ENCODE results near the gene CMC2. TPM values are rescaled to one million over a fixed set of nuclear protein-coding genes. Genes with fewer than 3 reads are reported as not detected.
A peak's percentile ranks its signal among the peaks of the same experiment; 100 is the strongest.

Gene CMC2
- total RNA-seq, 1 experiment from 2014 or later, result 147 TPM

DNA sequence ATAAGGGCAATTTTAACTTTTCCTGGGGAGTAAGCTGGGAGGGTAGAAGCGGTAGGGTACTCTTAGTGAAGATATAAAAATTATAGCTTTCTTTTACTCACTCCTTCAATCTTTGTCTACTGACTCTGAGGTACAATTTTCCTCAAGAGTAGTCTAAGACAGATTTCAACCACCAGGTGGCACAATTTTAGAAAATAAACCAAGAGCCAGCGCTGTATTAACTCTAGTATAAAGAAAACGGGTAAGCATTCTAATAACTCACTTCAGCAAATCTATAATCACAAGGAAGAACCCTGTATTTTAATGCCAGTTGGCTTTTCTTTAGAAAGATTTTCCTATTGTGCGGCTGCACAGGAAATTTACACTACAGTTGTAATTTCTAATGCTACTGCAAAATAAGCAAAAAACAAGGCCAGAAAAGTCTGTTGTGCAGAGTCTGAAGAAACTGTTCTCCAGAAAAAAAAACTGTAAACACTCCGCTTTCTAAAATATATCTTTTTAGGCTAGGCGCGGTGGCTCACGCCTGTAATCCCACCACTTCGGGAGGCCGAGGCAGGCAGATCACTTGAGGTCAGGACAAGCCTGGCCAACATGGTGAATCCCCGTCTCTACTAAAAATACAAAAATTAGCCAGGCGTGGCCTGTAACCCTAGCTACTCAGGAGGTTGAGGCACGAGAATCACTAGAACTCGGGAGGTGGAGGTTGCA, 1.9 kb downstream of the CMC2 start:
- DNase-seq (ENCODE audit: low read depth, low spot score), result peak; percentile 71
- in situ Hi-C loops (cut with HindIII; ENCODE audit: low pct_unique_long_range_greater_than_20kb, low sequenced_read_pairs), result no loop called here

DNA sequence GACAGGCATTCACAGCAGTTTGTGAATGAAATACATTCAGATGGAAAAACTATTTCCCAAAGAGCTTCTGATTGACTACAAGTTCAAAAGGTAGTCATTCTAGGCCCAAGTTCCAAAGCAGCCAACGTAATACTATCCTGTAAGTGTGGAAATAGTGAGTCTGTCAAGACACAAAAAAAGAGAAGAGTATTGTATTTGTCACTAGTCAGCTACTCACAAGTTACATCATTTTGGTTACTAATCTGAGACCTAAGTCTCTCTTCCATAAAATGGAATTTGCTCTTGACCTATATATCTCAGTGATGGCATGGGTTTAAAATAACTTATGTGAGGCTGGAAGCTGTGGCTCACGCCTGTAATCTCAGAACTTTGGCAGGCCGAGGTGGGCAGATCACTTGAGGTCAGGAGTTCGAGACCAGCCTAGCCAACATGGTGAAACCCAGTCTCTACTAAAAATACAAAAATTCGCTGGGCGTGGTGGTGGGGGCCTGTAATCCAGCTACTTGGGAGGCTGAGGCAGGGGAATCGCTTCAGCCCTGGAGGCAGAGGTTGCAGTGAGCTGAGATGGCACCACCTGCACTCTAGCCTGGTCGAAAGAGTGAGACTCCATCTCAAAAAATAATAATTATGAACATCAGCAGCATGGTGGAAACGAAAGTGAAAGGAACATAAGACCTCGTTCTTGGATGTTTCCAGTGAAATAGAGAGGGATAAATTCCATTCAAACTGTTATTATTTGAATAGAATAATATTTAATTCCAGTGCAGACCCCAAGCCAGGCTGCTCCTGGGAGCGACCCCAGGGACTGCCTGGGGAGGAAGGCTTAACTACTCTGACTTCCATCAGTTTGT, 2.9 kb downstream of the CMC2 start:
- in situ Hi-C loops (cut with HindIII; ENCODE audit: low pct_unique_long_range_greater_than_20kb, low sequenced_read_pairs), result no loop called here

DNA sequence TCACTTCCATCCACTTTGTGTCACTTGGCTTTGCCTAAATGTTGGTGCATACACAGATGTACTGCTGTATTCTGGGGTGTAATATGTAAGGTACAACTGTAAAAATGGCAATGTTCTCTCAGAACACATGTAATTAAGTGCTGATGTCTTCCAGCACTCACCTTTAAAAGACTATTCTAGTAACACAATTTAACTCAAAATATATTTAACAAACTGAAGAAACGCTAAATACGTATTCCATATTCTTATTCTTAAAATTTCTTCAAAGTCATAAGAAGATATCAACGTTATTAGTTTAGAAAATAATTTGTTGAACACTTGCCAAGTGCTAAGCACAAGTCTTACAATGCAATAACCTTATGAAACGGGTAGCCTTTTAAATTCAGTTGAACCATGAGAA, 3.6 kb downstream of the CMC2 start:
- in situ Hi-C loops (cut with HindIII; ENCODE audit: low pct_unique_long_range_greater_than_20kb, low sequenced_read_pairs), result no loop called here
- DNase-seq (ENCODE audit: low read depth, low spot score), result no peak

More for the DNA sequence above, 2.9 kb downstream of the CMC2 start:
- no peak for DNase-seq (ENCODE audit: low read depth, low spot score)

DNA sequence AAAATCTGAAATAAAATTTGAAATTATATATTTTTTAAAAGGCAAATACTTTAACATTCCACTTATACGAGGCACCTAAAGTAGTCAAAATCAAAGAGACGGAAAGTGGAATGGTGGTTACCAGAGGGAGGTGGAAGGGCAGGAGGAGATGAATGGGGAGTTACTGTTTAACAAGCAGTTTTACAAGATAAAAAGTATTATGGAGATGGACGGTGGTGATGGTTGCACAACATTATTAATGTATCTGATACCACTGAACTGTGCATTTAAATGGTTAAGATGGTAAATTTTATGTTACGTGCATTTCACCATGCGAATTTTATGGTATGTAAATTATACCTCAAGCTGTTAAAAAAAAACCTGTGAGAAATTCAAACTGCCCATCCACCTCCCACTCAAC, 5.4 kb downstream of the CMC2 start:
- in situ Hi-C loops (cut with HindIII; ENCODE audit: low pct_unique_long_range_greater_than_20kb, low sequenced_read_pairs), result no loop called here
- DNase-seq (ENCODE audit: low read depth, low spot score), result no peak

GRCh38 chr16:81000873-81001272, 5.8 kb downstream of the CMC2 start:
- in situ Hi-C loops (cut with HindIII; ENCODE audit: low pct_unique_long_range_greater_than_20kb, low sequenced_read_pairs), result no loop called here
- no peak for DNase-seq (ENCODE audit: low read depth, low spot score)

GRCh38 chr16:80997964-80998620, 8.6 kb downstream of the CMC2 start:
- in situ Hi-C loops (cut with HindIII; ENCODE audit: low pct_unique_long_range_greater_than_20kb, low sequenced_read_pairs), result no loop called here
- no peak for DNase-seq (ENCODE audit: low read depth, low spot score)

DNA sequence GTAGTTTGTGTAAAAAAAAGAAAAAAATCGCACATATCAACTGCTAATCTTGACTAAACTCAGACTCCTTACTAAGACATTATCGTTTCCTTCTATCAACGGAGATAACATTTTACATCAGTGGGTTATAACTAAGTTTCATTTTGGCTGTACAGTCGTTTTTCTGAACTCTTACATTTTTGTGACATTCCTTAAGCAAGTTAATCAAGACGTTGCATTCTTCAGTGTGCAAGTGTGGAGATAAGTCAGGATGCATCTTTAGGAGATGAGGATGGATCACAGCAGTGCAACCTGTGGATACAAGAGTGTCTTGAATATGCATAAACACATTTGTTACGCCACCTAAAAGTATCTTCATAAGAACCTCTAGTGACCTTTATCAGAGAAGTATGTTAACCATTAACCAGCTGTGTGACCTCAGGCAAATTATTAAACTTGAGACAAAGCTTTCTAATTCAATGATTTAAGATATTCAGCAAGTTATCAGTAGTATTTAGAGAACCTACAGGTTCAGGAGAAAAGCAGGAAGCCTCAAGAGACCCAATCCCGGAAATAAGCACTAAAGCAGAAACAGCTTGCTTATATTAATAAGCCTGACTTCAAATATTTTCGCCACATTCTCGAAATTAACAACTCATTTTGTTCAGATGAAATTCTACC, 9.4 kb downstream of the CMC2 start:
- in situ Hi-C loops (cut with HindIII; ENCODE audit: low pct_unique_long_range_greater_than_20kb, low sequenced_read_pairs), result no loop called here
- no peak for DNase-seq (ENCODE audit: low read depth, low spot score)

- no peak for DNase-seq (ENCODE audit: low read depth, low spot score)
- in situ Hi-C loops (cut with HindIII; ENCODE audit: low pct_unique_long_range_greater_than_20kb, low sequenced_read_pairs), result no loop called here
Measured at GRCh38 chr16:80996688-80997138, 10.0 kb downstream of the CMC2 start.

- in situ Hi-C loops (cut with HindIII; ENCODE audit: low pct_unique_long_range_greater_than_20kb, low sequenced_read_pairs), result no loop called here
- DNase-seq (ENCODE audit: low read depth, low spot score), result no peak
Measured at GRCh38 chr16:80994451-80994850, 12.2 kb downstream of the CMC2 start.

- in situ Hi-C loops (cut with HindIII; ENCODE audit: low pct_unique_long_range_greater_than_20kb, low sequenced_read_pairs), result no loop called here
- no peak for DNase-seq (ENCODE audit: low read depth, low spot score)
Measured at GRCh38 chr16:80993834-80994233, 12.9 kb downstream of the CMC2 start.

GRCh38 chr16:80993307-80993706, 13.4 kb downstream of the CMC2 start:
- DNase-seq (ENCODE audit: low read depth, low spot score), result peak; percentile 8
- in situ Hi-C loops (cut with HindIII; ENCODE audit: low pct_unique_long_range_greater_than_20kb, low sequenced_read_pairs), result no loop called here

GRCh38 chr16:80992676-80993293, 13.9 kb downstream of the CMC2 start:
- in situ Hi-C loops (cut with HindIII; ENCODE audit: low pct_unique_long_range_greater_than_20kb, low sequenced_read_pairs), result no loop called here
- DNase-seq (ENCODE audit: low read depth, low spot score), result no peak

DNA sequence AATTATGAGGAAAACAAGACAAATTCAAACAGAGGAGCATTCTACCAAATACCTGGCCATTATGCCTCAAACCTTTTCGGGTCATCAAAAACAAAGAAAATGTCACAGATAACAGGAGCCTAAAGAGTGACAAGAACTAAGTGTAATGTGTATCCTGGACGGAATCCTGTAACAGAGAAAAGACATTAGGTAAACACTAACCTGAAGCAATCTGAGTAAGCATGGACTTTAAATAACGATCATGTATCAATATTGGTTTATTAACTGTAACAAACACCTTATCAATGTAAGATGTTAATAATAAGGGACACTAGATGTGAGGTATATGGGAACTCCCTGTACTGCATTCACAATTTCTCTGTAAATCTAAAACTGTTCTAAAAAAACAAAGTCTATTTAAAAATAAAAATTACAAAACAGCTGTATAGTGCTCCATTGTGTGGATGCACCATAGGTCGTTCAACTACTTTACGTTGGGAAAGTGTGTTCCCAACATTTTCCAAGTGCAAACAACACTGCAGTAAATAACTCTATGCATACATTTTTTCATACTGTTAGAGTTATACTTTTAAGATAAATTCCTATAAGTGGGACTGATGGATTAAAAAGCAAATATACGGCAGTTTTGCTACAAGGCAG, 14.8 kb downstream of the CMC2 start:
- in situ Hi-C loops (cut with HindIII; ENCODE audit: low pct_unique_long_range_greater_than_20kb, low sequenced_read_pairs), result no loop called here

GRCh38 chr16:80990978-80991377, 15.7 kb downstream of the CMC2 start:
- in situ Hi-C loops (cut with HindIII; ENCODE audit: low pct_unique_long_range_greater_than_20kb, low sequenced_read_pairs), result no loop called here
- no peak for DNase-seq (ENCODE audit: low read depth, low spot score)

More for the DNA sequence above, 14.8 kb downstream of the CMC2 start:
- DNase-seq (ENCODE audit: low read depth, low spot score), result no peak

DNA sequence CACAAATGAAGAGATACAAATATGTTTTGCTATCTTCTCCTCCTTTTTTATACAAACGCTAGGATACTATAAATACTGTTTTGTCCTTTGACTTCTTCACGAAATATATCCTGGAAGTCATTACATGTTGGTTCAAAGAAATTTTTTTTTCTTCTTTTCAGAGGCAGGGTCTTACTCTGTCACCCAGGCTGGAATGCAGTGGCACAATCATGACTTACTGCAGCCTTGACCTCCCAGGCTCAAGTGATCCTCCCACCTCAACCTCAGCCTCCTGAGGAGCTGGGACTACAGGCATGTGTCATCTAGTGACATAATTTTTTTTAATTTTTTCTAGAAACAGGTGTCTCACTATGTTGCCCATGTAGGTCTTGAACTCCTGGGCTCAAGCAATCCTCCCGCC, 16.1 kb downstream of the CMC2 start:
- in situ Hi-C loops (cut with HindIII; ENCODE audit: low pct_unique_long_range_greater_than_20kb, low sequenced_read_pairs), result no loop called here
- no peak for DNase-seq (ENCODE audit: low read depth, low spot score)

DNA sequence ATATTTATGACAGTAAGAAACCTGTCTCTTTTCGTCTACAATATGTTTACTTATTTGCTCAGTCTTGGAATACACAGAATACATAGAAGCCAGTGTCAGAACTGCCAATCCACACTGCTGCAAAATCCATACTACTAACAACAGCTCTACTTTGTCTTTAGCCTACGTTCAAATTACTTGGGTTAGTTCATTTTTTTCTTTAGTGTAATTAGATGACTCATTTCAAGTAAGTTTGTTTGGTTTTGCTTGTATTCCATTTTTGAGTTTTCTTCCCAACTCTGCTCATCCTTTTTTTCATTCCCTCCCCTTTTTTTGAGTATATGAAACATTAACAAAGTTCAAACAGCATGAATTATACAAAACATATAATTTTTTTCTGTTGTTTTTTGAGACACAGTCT, 16.9 kb downstream of the CMC2 start:
- DNase-seq (ENCODE audit: low read depth, low spot score), result no peak
- in situ Hi-C loops (cut with HindIII; ENCODE audit: low pct_unique_long_range_greater_than_20kb, low sequenced_read_pairs), result no loop called here

- in situ Hi-C loops (cut with HindIII; ENCODE audit: low pct_unique_long_range_greater_than_20kb, low sequenced_read_pairs), result no loop called here
- no peak for DNase-seq (ENCODE audit: low read depth, low spot score)
Measured at GRCh38 chr16:80988756-80989155, 17.9 kb downstream of the CMC2 start.

Data from SK-MEL-5 (cell line).